ENCODE data around the gene PSMB8. TPM values are rescaled to one million over a fixed set of nuclear protein-coding genes. Genes with fewer than 3 reads are reported as not detected.
A peak's percentile ranks its signal among the peaks of the same experiment; 100 is the strongest.

Gene PSMB8
- 18.4 and 22.0 TPM in 2 replicates for total RNA-seq (2021; fragmentation: NEBNext Ultra II Directional; extraction: Animal tissue kit (Norgen Biotek cat#: 25700))
- polyA plus RNA-seq (2011; rRNA removed) = 26.9 and 43.0 TPM in 2 replicates
- polyA plus RNA-seq (2011; cell fraction: cytosol; rRNA removed) = 33.9 TPM
- polyA plus RNA-seq (2011; cell fraction: nucleus; rRNA removed) = 26.7 TPM
- polyA plus RNA-seq (2012, experiment 1 of 2) = 19.4 to 42.4 TPM (median 35.3 TPM) in 4 replicates
- 39.2 TPM for polyA plus RNA-seq (2012, experiment 2 of 2)
- polyA plus RNA-seq (2013, experiment 1 of 2) = 17.7 TPM
- polyA plus RNA-seq (2013, experiment 2 of 2) = 18.9 TPM
- polyA minus RNA-seq (2011; rRNA and poly(A)+ RNA removed) = 11.7 and 15.3 TPM in 2 replicates
- polyA minus RNA-seq (2011; cell fraction: cytosol; rRNA and poly(A)+ RNA removed) = 7.9 TPM
- polyA minus RNA-seq (2011; cell fraction: nucleus; rRNA and poly(A)+ RNA removed) = 7.9 TPM
- long read RNA-seq, experiment 1, transcript PSMB8-201 (6 exons, 1,351 nt) = major isoform, 10 of 18 reads
- long read RNA-seq, experiment 1, partial matches to known transcripts = 2 of 18 reads
- long read RNA-seq, experiment 1, other reads (novel, unspliced or antisense) = 2 of 18 reads
- long read RNA-seq, experiment 2, transcript PSMB8-201 (6 exons, 1,351 nt) = minor isoform, 32 of 74 reads
- long read RNA-seq, experiment 2, transcript PSMB8-202 (6 exons, 1,124 nt) = major isoform, 35 of 74 reads
- long read RNA-seq, experiment 2, partial matches to known transcripts = 2 of 74 reads
- long read RNA-seq, experiment 2, other reads (novel, unspliced or antisense) = 5 of 74 reads

DNA sequence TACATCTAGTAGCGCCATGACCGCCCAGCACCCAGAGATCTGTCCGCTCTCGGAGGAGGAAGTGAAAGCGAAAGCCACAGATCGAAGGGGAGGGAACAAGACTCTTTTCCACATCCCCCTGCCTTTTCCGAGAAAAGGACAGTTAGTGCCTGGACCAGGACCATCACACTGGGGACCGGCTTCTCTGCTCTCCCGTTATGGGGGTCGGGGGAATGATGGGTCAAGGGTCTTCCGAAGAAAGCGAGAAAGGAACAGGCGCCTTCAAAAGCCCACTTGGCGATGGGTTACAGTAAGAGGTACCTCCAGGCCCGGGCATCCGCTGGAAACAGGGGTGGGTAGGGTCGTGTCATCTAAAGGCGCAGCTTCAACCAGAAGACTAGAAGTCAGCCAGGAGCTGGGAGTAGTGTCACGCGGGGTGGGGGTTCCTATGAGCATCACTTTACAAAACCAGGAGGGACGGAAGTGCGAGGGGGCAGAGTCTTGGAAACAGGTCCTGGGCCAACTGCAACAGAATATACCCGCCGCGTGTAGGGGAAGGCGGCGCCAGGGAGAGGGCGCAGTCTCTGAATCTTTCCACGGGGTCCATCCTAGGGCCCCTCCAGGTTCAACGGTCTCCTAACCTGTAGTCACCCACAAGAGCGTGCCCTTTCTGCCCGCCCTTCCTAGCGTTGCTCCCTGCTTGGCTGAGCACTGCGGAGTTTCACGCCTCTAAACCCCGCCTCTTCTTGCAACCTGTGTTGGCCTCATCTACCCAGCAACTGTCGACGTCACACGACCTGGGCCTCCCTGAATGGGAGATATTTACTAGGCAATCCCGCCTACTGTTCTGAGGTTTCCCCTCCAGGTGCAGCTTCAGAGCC, at the start of gene PSMB8:
PSMB8 (minus strand) TSS at position 69 of the 860 bp plus-strand sequence; CDS start at position 18, 51 bp downstream.
- Histone ChIP-seq H4K8ac (ENCODE audit: extremely low read depth, insufficient read depth, low read length) (peak within 1 kb of the TSS; percentile 15; the same call in 1 of the 2 replicates), H2BK15ac (ENCODE audit: low read length) (no peak within 1 kb of the TSS; the same call in 1 of the 2 replicates), H3K23me2 (ENCODE audit: low read depth, low read length) (peaks cover 13% of the 10 kb centered on the region), H3K4me3 (ENCODE audit: extremely low read depth in 1 of 4, insufficient read depth in 2 of 4, low read depth in 3 of 4, low read length in 4 of 4) (peak within 1 kb of the TSS; percentile 59 to 93 (median 88)), H3K27me3 (replicated peaks in 1 of 4; ENCODE audit: control insufficient read depth in 3 of 4, extremely low read depth in 1 of 4, insufficient read depth in 3 of 4, low read length in 3 of 4) (peaks cover 0 to 11% (median 10%) of the 10 kb centered on the region in 4 experiments; a peak in 4 of 7 replicates), H3K27ac (ENCODE audit: low read depth, low read length) (no peak within 1 kb of the TSS), H4K91ac (replicated peaks; ENCODE audit: insufficient read length, low read length) (no peak within 1 kb of the TSS), H3K4me1 (replicated peaks in 1 of 4; ENCODE audit: control insufficient read depth in 3 of 4, insufficient read depth in 4 of 4, low read length in 3 of 4) (peaks cover 0 to 3% (median 0%) of the 10 kb centered on the region in 4 experiments; a peak in 2 of 7 replicates), H3K23ac (ENCODE audit: insufficient read length) (no peak within 1 kb of the TSS), H4K5ac (ENCODE audit: insufficient read length, low read depth, low read length) (no peak within 1 kb of the TSS), H2BK20ac (ENCODE audit: low read length) (no peak within 1 kb of the TSS), H3K18ac (ENCODE audit: extremely low read depth, low read length) (peak within 1 kb of the TSS; percentile 84), H3K36me3 (ENCODE audit: control insufficient read depth in 2 of 4, insufficient read depth in 4 of 4, low read length in 3 of 4) (peaks cover 0 to 5% (median 0%) of the 10 kb centered on the region in 4 experiments; a peak in 5 of 8 replicates), H3K79me2 (ENCODE audit: control insufficient read depth in 1 of 2, insufficient read depth in 2 of 2, low read length in 2 of 2) (no peaks in the 10 kb centered on the region), H3K14ac (ENCODE audit: insufficient read length) (no peak within 1 kb of the TSS), H2BK5ac (ENCODE audit: low read depth, low read length) (0 out of 2 replicates have a peak within 1 kb of the TSS, but pooled peaks have one; percentile 26), H3K9me3 (ENCODE audit: insufficient read depth in 2 of 2, low read depth in 1 of 2, low read length in 1 of 2) (no peaks in the 10 kb centered on the region), H4K20me1 (replicated peaks in 1 of 2; ENCODE audit: control insufficient read depth in 1 of 2, insufficient read depth in 2 of 2, low read length in 2 of 2) (peaks cover 0 to 2% of the 10 kb centered on the region in 2 experiments), H2AK5ac (ENCODE audit: low read depth, low read length) (no peak within 1 kb of the TSS), H3K4me2 (ENCODE audit: insufficient read depth in 1 of 2, low read depth in 2 of 2, low read length in 2 of 2) (peak within 1 kb of the TSS; percentile 92 to 93), H2BK120ac (replicated peaks; ENCODE audit: low read depth, low read length) (no peak within 1 kb of the TSS), H3K56ac (replicated peaks; ENCODE audit: insufficient read length, low read depth, low read length) (no peak within 1 kb of the TSS), H3K4ac (replicated peaks; ENCODE audit: insufficient read length, low read depth, low read length) (no peak within 1 kb of the TSS), H3K79me1 (ENCODE audit: low read depth, low read length) (no peaks in the 10 kb centered on the region), H2AFZ (ENCODE audit: low read length) (peak within 1 kb of the TSS; percentile 89), H2BK12ac (ENCODE audit: low read depth, low read length) (no peak within 1 kb of the TSS), H3K9ac (replicated peaks in 1 of 4; ENCODE audit: extremely low read depth in 1 of 4, low read depth in 3 of 4, low read length in 3 of 4) (peak within 1 kb of the TSS; percentile 48 to 63 (median 54))
- POLR2A ChIA-PET (ENCODE audit: partially characterized antibody) = interaction anchor here (1.3 to 3.0 kb wide), 6 partner anchors 9 to 128 kb away, joined by 4 to 25 read pairs (median 5); partner anchors contain the start of genes PSMB9 and TAP1
- CTCF ChIA-PET (ENCODE audit: partially characterized antibody) = interaction anchor here (0.8 to 11.2 kb wide), 10 partner anchors 9 to 431 kb away, joined by 3 to 402 read pairs (median 5); partner anchors contain the start of genes HLA-DMA, PSMB9 and TAP1
- DNase-seq (ENCODE audit: low read depth in 1 of 2, low spot score in 2 of 2) = peak; percentile 88 to 95
- FAIRE-seq = peak; percentile 81
- WGBS, 2 experiments (ENCODE audit: extremely low coverage in 1 of 2, insufficient coverage in 1 of 2, insufficient read length in 1 of 2, insufficient replicate concordance in 2 of 2, low coverage in 1 of 2, low lambda C conversion rate in 2 of 2, missing lambda C conversion rate in 1 of 2) = 3% methylated on average over 40 of the region's 40 CpGs; no CpG with 5 or more reads in 1 of the 2 experiments
- TF ChIP-seq SIN3A (conservative IDR thresholded peaks at IDR 0.05 in 1 of 2, IDR thresholded peaks at IDR 0.05 in 1 of 2; ENCODE audit: low read depth in 1 of 2, low read length in 2 of 2) = peak in 1 of 2 experiments; percentile 70; a peak in 2 of 4 replicates
- no peak for TF ChIP-seq EZH2 (IDR thresholded peaks at IDR 0.05; ENCODE audit: low read depth, low read length, severe bottlenecking)
- TF ChIP-seq, protein P1, sequence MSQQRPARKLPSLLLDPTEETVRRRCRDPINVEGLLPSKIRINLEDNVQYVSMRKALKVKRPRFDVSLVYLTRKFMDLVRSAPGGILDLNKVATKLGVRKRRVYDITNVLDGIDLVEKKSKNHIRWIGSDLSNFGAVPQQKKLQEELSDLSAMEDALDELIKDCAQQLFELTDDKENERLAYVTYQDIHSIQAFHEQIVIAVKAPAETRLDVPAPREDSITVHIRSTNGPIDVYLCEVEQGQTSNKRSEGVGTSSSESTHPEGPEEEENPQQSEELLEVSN (IDR thresholded peaks at IDR 0.05) = peak; percentile 66; the same call in 1 of the 2 replicates
- TF ChIP-seq TAF7 (optimal IDR thresholded peaks at IDR 0.05; ENCODE audit: borderline replicate concordance, low read depth, low read length) = no peak
- no peak for TF ChIP-seq CBX8 (IDR thresholded peaks at IDR 0.05; ENCODE audit: borderline replicate concordance, low read depth, low read length)
